Smooth muscle cell (in vitro differentiated cells): ENCODE data around the gene TOMM22. TPM values are rescaled to one million over a fixed set of nuclear protein-coding genes. Genes with fewer than 3 reads are reported as not detected.

Experiments
- DNase-seq: peaks from one replicate; lab custom pipeline; 2025; ENCODE audit not compliant: unreplicated experiment; lab: John Stamatoyannopoulos, UW
- H2AFZ ChIP-seq: fragments of 200-600 bp; sonication (generic); 2 replicates; pipeline ENCODE4 v1.6.0; 2016; ENCODE audit warnings: antibody characterized with exemption, low read depth, mild to moderate bottlenecking
- H3F3A ChIP-seq: fragments of 200-600 bp; sonication (generic); 2 replicates; pipeline ENCODE4 v1.6.0; 2017; ENCODE audit warnings: antibody characterized with exemption, low read depth
- H3K27ac ChIP-seq: fragments of 200-600 bp; sonication (generic); 2 replicates; pipeline ENCODE4 v1.5.1; 2016; ENCODE audit warnings: low read depth, mild to moderate bottlenecking
- H3K27me3 ChIP-seq: fragments of 200-600 bp; sonication (generic); 2 replicates; pipeline ENCODE4 v1.6.1; 2016; ENCODE audit warnings: low read depth, mild to moderate bottlenecking
- H3K36me3 ChIP-seq: fragments of 200-600 bp; sonication (generic); 2 replicates; pipeline ENCODE4 v1.5.1; 2016; ENCODE audit warnings: low read depth
- H3K4me1 ChIP-seq: fragments of 200-600 bp; sonication (generic); 2 replicates; pipeline ENCODE4 v1.5.1; 2016; ENCODE audit warnings: low read depth
- H3K4me2 ChIP-seq: fragments of 200-600 bp; sonication (generic); 2 replicates; pipeline ENCODE4 v1.6.0; 2016; ENCODE audit warnings: mild to moderate bottlenecking
- H3K4me3 ChIP-seq: fragments of 200-600 bp; sonication (generic); 2 replicates; pipeline ENCODE4 v1.5.1; 2016; ENCODE audit warnings: mild to moderate bottlenecking
- H3K79me2 ChIP-seq: fragments of 200-600 bp; sonication (generic); 2 replicates; pipeline ENCODE4 v1.6.0; 2016; ENCODE audit warnings: low read depth, mild to moderate bottlenecking
- H3K9ac ChIP-seq: fragments of 200-600 bp; sonication (generic); 2 replicates; pipeline ENCODE4 v1.6.0; 2016; ENCODE audit warnings: low read depth
- H3K9me3 ChIP-seq: fragments of 200-600 bp; sonication (generic); replicated peaks from 2 replicates; pipeline ENCODE4 v1.5.1; 2016; ENCODE audit warnings: low read depth
- H4K20me1 ChIP-seq: fragments of 200-600 bp; sonication (generic); 2 replicates; pipeline ENCODE4 v1.6.0; 2016; ENCODE audit warnings: low read depth
- CTCF ChIP-seq: fragments of 200-600 bp; sonication (generic); IDR thresholded peaks from 2 replicates; pipeline ENCODE4 v1.5.1; 2017; ENCODE audit warnings: borderline replicate concordance, mild to moderate bottlenecking, antibody characterized with exemption; ENCODE audit not compliant: insufficient read depth, poor library complexity, severe bottlenecking
- WGBS: methylation state at CpG from one replicate; pipeline ENCODE4 v1.1.7; 2016; ENCODE audit warnings: low lambda C conversion rate; 5-methylcytosine and 5-hydroxymethylcytosine counted together
- polyA plus RNA-seq: library from polyadenylated mRNA; unstranded; fragments of >200 nt; fragmentation: Nextera tagmentation; extraction: Ambion mirVana; gene quantifications from 2 replicates; pipeline ENCODE4 v1.2.1, GENCODE V29; 2016
- total RNA-seq: library from RNA; depleted of rRNA; stranded (reverse); fragments of >200 nt; gene quantifications from 2 replicates; pipeline ENCODE4 v1.2.3, GENCODE V29; 2014

TOMM22 gene
- total and polyA plus RNA-seq, 2 experiments from 2014 or later = 63.3 to 64.7 TPM

DNA sequence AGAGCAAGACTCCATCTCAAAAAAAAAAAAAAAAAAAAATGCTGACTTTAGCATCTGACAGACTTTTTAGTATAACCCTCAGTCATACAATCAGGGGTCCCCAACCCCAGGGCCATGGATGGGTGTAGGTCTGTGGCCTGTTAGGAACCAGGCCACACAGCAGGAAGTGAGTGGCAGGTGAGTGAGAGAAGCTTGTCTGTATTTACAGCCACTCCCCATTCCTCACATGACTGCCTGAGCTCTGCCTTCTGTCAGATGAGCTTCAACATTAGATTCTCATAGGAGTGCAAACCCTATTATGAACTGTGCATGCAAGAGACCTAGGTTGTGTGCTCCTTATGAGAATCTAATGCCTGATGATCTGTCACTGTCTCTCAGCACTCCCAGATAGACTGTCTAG is 28.9 kb upstream of the TOMM22 start:
- Histone ChIP-seq H3K9me3 (no peaks in the 10 kb centered on the region), H3K4me2 (no peak overlapping the region), H3K4me1 (peaks cover 12% of the 10 kb centered on the region), H3K79me2 (peaks cover 14% of the 10 kb centered on the region), H3K27ac (no peak overlapping the region), H4K20me1 (no peaks in the 10 kb centered on the region), H3K36me3 (no peaks in the 10 kb centered on the region), H3K27me3 (no peaks in the 10 kb centered on the region), H3F3A (no peaks in the 10 kb centered on the region), H2AFZ (no peak overlapping the region), H3K9ac (no peak overlapping the region), H3K4me3 (no peak overlapping the region)
- TF ChIP-seq CTCF = no peak
- no peak for DNase-seq

- H3K4me1 ChIP-seq = peaks cover 13% of the 10 kb centered on the region
- H3K27ac ChIP-seq = no peak overlapping the region
- no peak for DNase-seq
- H3K36me3 ChIP-seq = no peaks in the 10 kb centered on the region
- H3K27me3 ChIP-seq = no peaks in the 10 kb centered on the region
- H4K20me1 ChIP-seq = no peaks in the 10 kb centered on the region
- no peak overlapping the region for H3K4me2 ChIP-seq
- H2AFZ ChIP-seq = no peak overlapping the region
- peaks cover 23% of the 10 kb centered on the region for H3K79me2 ChIP-seq
- H3F3A ChIP-seq = no peaks in the 10 kb centered on the region
- H3K4me3 ChIP-seq = no peak overlapping the region
- WGBS = 98% methylated on average over 8 of the region's 8 CpGs
- H3K9ac ChIP-seq = no peak overlapping the region
- no peak for TF ChIP-seq CTCF
- no peaks in the 10 kb centered on the region for H3K9me3 ChIP-seq
These were observed 28.0 kb upstream of the TOMM22 start for GRCh38 chr22:38653741-38654140.

DNA sequence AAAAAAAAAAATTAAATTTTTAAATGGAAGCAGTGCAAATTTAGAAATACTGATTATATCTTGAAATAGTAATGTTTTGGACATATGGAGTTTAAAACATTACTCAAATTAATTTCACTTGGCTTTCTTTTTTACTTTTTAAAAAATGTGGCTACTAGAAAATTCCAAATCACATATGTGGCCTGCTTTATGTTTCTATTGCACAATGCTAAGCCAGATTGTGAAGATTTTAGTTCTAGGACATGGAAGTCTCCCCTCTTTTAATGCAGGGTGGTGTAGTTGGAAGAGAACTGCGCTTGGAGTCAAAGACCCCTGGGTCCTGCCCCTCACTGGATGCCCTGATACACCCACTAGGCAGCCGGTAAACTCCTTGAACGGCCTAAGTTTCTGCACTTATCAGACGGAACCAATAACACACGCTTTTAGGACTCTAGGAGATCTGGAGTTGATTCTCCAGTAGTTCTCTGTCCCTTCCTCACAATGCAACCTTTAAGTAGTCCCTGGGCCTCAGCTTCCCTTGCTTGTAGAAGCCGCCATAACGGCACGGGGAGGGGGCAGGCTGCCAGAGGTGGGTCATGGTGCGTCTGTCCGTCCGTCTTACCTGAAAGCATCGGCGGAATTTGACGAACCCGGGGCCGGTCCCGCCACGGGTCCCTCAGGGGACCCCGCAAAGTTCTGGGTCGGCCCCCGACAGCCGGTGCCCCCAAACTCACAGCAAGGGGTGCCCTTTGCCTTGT is 26.1 kb upstream of the TOMM22 start:
- WGBS = 8% methylated on average over 22 of the region's 22 CpGs
- DNase-seq = no peak

More for the DNA sequence above, 26.1 kb upstream of the TOMM22 start:
- peak overlapping the region; percentile 98 for H2AFZ ChIP-seq
- peak overlapping the region; percentile 95 for H3K27ac ChIP-seq
- H3K4me2 ChIP-seq = peak overlapping the region; percentile 96
- H3K27me3 ChIP-seq = no peaks in the 10 kb centered on the region
- H3K4me1 ChIP-seq = peaks cover 13% of the 10 kb centered on the region
- H3K9ac ChIP-seq = peak overlapping the region; percentile 99
- peak overlapping the region; percentile 81 for H3K4me3 ChIP-seq
- peaks cover 31% of the 10 kb centered on the region for H3K79me2 ChIP-seq
- peaks cover 9% of the 10 kb centered on the region for H4K20me1 ChIP-seq
- H3F3A ChIP-seq = no peaks in the 10 kb centered on the region
- no peak for TF ChIP-seq CTCF
- no peaks in the 10 kb centered on the region for H3K36me3 ChIP-seq
- no peaks in the 10 kb centered on the region for H3K9me3 ChIP-seq
